ENCODE data around the gene SLC6A15. TPM values are rescaled to one million over a fixed set of nuclear protein-coding genes. Genes with fewer than 3 reads are reported as not detected.
A peak's percentile ranks its signal among the peaks of the same experiment; 100 is the strongest.

The SLC6A15 gene
- total RNA-seq, 2 donors from 2014 or later = 0.45 TPM; not detected in 1

DNA sequence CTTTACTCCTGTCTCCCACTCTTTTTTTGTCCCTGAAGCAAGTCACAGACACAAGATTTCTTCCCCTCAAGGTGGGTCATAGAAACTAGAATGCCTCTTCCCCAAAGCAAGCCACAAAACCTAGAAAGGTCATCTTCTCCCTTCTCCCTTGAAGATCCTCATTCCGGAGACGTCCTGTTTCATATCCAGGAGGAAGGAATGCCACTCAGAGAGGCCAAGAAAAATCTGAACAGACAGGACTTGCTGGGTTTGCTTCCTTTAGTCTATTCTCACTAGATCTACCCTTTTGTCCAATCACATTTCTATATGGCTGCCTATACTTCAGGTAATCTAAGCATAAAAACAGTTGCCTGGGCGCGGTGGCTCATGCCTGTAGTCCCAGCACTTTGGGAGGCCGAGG is 23.7 kb downstream of the SLC6A15 start:
- 90% methylated on average over 5 of the region's 5 CpGs for WGBS
- H3K27me3 ChIP-seq (replicated peaks; ENCODE audit: insufficient read depth) = no peaks in the 10 kb centered on the region
- H3K9me3 ChIP-seq = no peaks in the 10 kb centered on the region
- intact Hi-C loops (cut with DNase I) = no loop called here
- no peak overlapping the region for H3K27ac ChIP-seq
- TF ChIP-seq POLR2A (IDR thresholded peaks at IDR 0.05) = no peak
- TF ChIP-seq, protein P1, sequence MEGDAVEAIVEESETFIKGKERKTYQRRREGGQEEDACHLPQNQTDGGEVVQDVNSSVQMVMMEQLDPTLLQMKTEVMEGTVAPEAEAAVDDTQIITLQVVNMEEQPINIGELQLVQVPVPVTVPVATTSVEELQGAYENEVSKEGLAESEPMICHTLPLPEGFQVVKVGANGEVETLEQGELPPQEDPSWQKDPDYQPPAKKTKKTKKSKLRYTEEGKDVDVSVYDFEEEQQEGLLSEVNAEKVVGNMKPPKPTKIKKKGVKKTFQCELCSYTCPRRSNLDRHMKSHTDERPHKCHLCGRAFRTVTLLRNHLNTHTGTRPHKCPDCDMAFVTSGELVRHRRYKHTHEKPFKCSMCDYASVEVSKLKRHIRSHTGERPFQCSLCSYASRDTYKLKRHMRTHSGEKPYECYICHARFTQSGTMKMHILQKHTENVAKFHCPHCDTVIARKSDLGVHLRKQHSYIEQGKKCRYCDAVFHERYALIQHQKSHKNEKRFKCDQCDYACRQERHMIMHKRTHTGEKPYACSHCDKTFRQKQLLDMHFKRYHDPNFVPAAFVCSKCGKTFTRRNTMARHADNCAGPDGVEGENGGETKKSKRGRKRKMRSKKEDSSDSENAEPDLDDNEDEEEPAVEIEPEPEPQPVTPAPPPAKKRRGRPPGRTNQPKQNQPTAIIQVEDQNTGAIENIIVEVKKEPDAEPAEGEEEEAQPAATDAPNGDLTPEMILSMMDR (IDR thresholded peaks at IDR 0.05) = no peak
- TF ChIP-seq POLR2AphosphoS5 (IDR thresholded peaks at IDR 0.05) = no peak
- no peak for DNase-seq (ENCODE audit: low spot score)
- H3K4me1 ChIP-seq (replicated peaks) = no peaks in the 10 kb centered on the region
- no peak overlapping the region for H3K4me3 ChIP-seq
- H3K36me3 ChIP-seq = no peaks in the 10 kb centered on the region

DNA sequence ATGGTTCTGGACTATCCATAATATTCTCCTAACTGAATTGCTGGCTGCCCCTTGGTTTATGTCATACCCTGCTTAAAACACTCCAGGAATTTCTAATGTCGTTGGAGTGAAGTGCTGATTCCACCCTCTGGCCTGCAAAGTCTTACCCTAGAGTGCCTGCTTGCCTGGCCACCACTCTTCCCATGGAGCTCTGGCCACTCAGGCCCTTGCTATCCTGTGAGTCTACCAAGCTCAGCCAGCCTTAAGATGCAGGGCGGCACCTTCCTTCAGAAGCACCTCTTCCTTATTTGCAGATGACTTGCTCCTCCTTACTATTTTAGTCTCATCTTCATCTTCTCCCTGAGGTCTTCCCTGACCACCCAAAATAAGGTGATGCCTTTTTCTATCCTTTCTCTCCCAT is 35.3 kb downstream of the SLC6A15 start:
- Histone ChIP-seq H3K36me3 (no peaks in the 10 kb centered on the region), H3K27me3 (replicated peaks; ENCODE audit: insufficient read depth) (no peaks in the 10 kb centered on the region), H3K27ac (no peak overlapping the region), H3K9me3 (no peaks in the 10 kb centered on the region), H3K4me1 (replicated peaks) (no peaks in the 10 kb centered on the region), H3K4me3 (no peak overlapping the region)
- TF ChIP-seq POLR2AphosphoS5 (IDR thresholded peaks at IDR 0.05) (no peak), POLR2A (IDR thresholded peaks at IDR 0.05) (no peak)
- TF ChIP-seq, protein P1 (IDR thresholded peaks at IDR 0.05) = no peak
- DNase-seq (ENCODE audit: low spot score) = no peak
- 48% methylated on average over 2 of the region's 2 CpGs for WGBS
- intact Hi-C loops (cut with DNase I) = no loop called here

DNA sequence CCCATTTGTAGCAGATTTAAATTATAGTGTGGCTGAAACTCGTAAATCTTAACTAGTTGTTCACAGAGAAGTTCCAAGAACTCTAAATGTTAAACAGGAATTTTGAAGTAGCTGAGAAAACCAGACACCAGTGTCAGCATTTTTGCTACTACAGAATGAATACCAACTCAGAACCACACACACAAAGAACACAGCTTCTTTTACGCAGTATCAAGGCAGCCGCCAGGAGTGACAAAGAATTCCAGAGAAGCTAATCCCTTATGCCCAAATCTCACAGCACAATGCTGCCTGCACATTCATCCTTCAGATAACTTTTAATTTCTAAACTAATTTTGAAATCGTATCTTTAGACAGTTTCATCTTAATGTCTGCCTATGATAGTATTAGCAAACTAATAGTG is 37.4 kb downstream of the SLC6A15 start:
- no peak for TF ChIP-seq POLR2A (IDR thresholded peaks at IDR 0.05)
- TF ChIP-seq POLR2AphosphoS5 (IDR thresholded peaks at IDR 0.05) = no peak
- TF ChIP-seq, protein P1 (IDR thresholded peaks at IDR 0.05) = no peak
- Histone ChIP-seq H3K4me1 (replicated peaks) (no peaks in the 10 kb centered on the region), H3K27me3 (replicated peaks; ENCODE audit: insufficient read depth) (no peaks in the 10 kb centered on the region), H3K4me3 (no peak overlapping the region), H3K9me3 (no peaks in the 10 kb centered on the region), H3K27ac (no peak overlapping the region), H3K36me3 (no peaks in the 10 kb centered on the region)
- WGBS = 63% methylated on average over 4 of the region's 4 CpGs
- intact Hi-C loops (cut with DNase I) = loop anchor here (2.0 kb wide), 1 partner anchor 154 kb away; no protein-coding TSS in a partner anchor
- DNase-seq (ENCODE audit: low spot score) = no peak

DNA sequence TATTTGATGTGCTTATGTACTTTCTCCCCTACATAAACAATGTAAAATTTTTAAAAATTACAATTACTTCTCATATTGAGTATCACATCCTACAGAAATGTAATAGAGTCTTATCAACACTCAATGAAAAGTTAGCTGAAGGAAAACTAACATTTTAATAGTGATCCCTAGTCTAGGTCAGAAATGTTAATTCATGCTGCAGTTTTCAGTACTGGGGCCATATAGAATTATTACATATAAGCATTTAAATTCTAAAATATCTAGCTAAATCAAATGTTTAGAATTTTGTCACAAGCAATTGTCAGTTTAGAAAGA is 37.8 kb downstream of the SLC6A15 start:
- intact Hi-C loops (cut with DNase I) = loop anchor here (2.0 kb wide), 1 partner anchor 154 kb away; no protein-coding TSS in a partner anchor
- no peaks in the 10 kb centered on the region for H3K4me1 ChIP-seq (replicated peaks)
- DNase-seq (ENCODE audit: low spot score) = no peak
- no peak overlapping the region for H3K4me3 ChIP-seq
- H3K27ac ChIP-seq = no peak overlapping the region
- H3K9me3 ChIP-seq = no peaks in the 10 kb centered on the region
- TF ChIP-seq, protein P1 (IDR thresholded peaks at IDR 0.05) = peak in 1 of 4 experiments; percentile 7
- TF ChIP-seq POLR2AphosphoS5 (IDR thresholded peaks at IDR 0.05) = no peak
- H3K36me3 ChIP-seq = no peaks in the 10 kb centered on the region
- H3K27me3 ChIP-seq (replicated peaks; ENCODE audit: insufficient read depth) = no peaks in the 10 kb centered on the region

DNA sequence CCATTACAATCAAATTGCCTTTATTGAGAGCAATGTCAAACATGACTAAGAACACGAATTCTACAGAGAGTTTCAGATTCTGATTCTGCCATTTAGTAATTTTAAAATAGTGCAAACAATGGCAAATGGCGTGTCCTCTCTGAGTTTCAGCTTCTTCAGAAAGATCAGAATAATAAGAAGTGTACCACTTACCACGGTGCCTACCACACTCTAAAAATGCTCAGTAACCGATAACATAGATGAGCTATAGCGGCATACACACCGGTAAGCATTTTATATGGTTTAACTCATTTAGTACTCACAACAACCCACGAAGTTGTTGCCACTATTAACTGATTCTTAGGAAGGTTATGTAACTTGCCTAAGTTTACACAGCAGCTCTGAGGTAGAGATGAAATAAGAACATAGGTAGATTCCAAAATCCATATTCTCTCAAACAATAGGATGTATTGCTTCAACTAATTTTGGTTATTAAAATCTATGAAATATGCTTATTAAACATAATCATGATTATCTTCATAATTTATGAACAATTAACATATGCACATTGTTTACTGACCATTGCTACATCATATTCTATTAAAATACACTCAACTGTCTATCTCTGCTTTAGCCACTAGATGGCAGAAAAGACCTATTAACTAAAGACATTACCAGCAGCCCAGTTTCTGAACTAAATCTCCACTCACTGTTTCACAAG is 38.3 kb downstream of the SLC6A15 start:
- 51% methylated on average over 7 of the region's 7 CpGs for WGBS
- no peak for DNase-seq (ENCODE audit: low spot score)
- Histone ChIP-seq H3K4me1 (replicated peaks) (no peaks in the 10 kb centered on the region), H3K9me3 (no peaks in the 10 kb centered on the region), H3K4me3 (no peak overlapping the region), H3K27me3 (replicated peaks; ENCODE audit: insufficient read depth) (no peaks in the 10 kb centered on the region), H3K27ac (no peak overlapping the region), H3K36me3 (no peaks in the 10 kb centered on the region)
- intact Hi-C loops (cut with DNase I) = loop anchor here (2.0 kb wide), 1 partner anchor 155 kb away; no protein-coding TSS in a partner anchor
- TF ChIP-seq POLR2A (IDR thresholded peaks at IDR 0.05) (no peak), POLR2AphosphoS5 (IDR thresholded peaks at IDR 0.05) (no peak)
- TF ChIP-seq, protein P1 (IDR thresholded peaks at IDR 0.05) = peak; percentile 56 to 82 (median 76)
